Measurements from ENCODE around the gene FAM151A. TPM values are rescaled to one million over a fixed set of nuclear protein-coding genes. Genes with fewer than 3 reads are reported as not detected.
A peak's percentile ranks its signal among the peaks of the same experiment; 100 is the strongest.

FAM151A gene
- total RNA-seq = not detected

DNA sequence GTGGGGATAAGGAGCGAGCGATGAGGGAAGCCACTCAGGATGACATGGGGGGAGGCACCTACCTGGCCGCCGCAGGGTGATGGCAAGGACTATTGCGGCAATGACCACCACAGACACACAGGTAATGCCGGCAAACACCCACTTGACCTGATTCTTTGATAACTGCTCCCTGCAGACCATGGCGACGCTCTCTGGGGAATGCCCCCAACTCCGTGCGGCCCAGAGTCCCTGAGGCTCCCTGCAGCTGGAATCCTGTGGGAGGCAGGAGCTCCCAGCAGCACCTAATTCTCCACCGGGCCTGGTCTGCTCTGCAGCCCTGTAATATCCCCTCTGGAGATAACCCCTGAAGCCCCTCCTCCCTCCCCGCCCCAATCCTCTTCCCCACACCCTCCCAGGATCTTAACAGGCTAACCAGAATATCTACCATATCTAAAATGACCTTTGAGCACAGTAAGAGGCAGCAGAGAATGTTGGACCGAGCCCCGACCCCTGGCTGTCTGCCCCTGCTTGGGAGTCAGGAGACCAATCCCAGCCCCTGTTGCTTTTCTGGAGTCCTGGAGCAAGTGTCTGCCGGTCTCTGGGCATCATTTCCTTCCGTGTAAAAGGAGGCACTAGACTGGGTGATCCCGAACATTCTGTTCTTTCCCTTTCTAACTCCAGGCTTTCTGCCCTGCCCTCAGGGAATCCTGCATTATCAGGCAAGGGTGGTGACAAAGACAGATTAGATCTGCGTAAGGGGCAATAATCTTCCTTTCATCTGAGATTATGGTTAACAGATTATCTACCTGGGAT lies at the start of gene FAM151A:
TSS of gene FAM151A (minus strand) at position 310 of the 792 bp plus-strand sequence. CDS start at position 180, 130 bp downstream.
- no peak for DNase-seq
- Mint-ChIP-seq H3K4me3 (no peak within 1 kb of the TSS), H3K9me3 (no peaks in the 10 kb centered on the region), H3K4me1 (no peaks in the 10 kb centered on the region), H3K36me3 (no peaks in the 10 kb centered on the region), H3K27me3 (no peaks in the 10 kb centered on the region), H3K27ac (no peak within 1 kb of the TSS)

DNA sequence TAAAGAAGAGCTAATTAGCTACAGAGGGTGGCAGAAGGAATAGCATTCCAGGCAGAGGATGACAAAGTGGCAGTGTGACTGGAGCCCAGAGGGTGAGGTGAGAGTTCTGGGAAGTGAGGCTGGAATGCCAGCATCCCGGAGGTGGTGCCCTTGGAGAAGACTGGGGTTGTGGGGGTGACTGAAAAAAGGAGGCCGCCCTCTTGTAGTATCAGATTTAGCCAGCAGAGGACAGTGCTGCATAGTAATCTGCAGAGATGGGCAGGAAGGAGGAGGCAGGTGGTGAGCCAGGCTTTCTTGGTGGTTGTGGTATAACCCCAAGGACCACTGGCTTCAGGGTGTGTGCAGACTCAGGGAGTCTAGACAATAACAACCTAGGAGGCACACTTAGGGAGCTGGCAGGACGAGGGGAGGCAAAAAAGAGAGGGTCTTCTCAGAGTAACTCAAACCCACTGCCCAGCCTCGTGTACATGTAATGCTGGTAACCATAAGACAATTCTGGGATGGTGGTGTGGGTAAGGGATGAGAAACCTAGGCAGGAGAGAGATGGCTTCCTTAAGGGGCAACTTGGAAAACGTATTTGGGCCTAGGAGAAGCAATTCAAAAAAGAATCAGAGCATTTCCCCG lies 48.8 kb upstream of the FAM151A start:
- H3K9me3 Mint-ChIP-seq = no peaks in the 10 kb centered on the region
- no peak overlapping the region for H3K27ac Mint-ChIP-seq
- peak; percentile 68 for DNase-seq
- no peaks in the 10 kb centered on the region for H3K36me3 Mint-ChIP-seq
- H3K4me1 Mint-ChIP-seq = no peaks in the 10 kb centered on the region
- no peak overlapping the region for H3K4me3 Mint-ChIP-seq
- H3K27me3 Mint-ChIP-seq = no peaks in the 10 kb centered on the region

DNA sequence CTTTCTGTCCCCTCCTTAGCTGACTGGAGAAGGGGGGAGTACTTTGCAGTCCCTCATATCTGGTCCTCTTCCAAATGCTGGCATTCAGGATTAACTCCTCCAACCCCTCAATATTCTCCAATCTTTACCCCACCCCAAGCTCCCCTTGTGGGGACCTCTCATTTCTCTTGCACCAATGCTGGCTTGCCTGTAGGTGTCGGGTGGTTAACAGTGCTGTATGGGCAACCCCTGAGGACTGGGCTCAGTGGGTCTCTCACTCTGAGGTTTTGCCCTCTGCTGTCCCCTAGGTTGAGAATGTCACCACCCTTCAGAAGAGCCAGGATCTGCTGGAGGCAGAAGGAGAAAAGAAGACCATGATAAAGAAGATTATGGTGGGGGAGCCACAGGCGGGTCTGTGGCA lies 45.2 kb upstream of the FAM151A start:
- H3K27me3 Mint-ChIP-seq = no peaks in the 10 kb centered on the region
- DNase-seq = no peak
- no peaks in the 10 kb centered on the region for H3K36me3 Mint-ChIP-seq
- no peaks in the 10 kb centered on the region for H3K4me1 Mint-ChIP-seq
- H3K9me3 Mint-ChIP-seq = no peaks in the 10 kb centered on the region
- H3K27ac Mint-ChIP-seq = no peak overlapping the region
- no peak overlapping the region for H3K4me3 Mint-ChIP-seq

DNA sequence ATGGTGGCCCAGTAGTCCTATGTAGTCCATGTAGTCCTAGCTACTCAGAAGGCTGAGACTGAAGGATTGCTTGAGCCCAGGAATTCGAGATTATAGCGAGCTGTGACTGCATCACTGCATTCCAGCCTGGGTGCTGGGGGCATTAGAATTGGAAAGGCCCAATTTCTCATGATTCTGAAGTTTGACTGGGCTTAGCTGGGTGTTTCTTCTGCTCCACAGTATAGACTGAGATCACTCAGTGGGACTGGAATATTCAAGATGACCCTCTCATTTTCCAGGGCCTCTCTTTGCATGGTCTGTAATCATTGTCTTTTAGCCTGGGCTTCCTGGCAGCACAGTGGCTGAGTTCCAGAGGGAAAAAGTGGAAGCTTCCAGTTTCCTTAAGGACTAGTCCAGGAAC lies 44.5 kb upstream of the FAM151A start:
- Mint-ChIP-seq H3K27ac (no peak overlapping the region), H3K4me1 (no peaks in the 10 kb centered on the region), H3K4me3 (no peak overlapping the region), H3K27me3 (no peaks in the 10 kb centered on the region), H3K9me3 (no peaks in the 10 kb centered on the region), H3K36me3 (no peaks in the 10 kb centered on the region)
- no peak for DNase-seq

DNA sequence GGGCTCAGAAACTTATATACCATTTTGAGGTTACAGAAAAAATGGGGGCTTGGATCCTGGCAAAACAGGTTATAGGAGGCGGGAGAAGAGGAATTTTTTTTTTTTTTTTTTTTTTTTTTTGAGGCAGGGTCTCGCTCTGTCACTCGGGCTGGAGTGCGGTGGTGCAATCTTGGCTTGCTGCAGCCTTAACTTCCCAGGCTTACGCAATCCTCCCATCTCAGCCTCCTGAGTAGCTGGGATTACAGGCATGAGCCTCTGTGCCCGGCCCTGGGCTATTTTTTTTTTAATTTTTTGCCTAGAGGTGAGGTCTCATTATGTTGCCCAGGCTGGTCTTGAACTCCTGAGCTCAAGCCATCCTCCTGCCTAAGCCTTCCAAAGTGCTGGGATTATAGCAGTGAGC lies 43.0 kb upstream of the FAM151A start:
- Mint-ChIP-seq H3K4me3 (no peak overlapping the region), H3K27me3 (no peaks in the 10 kb centered on the region), H3K9me3 (no peaks in the 10 kb centered on the region), H3K27ac (no peak overlapping the region), H3K36me3 (no peaks in the 10 kb centered on the region), H3K4me1 (no peaks in the 10 kb centered on the region)
- DNase-seq = no peak

DNA sequence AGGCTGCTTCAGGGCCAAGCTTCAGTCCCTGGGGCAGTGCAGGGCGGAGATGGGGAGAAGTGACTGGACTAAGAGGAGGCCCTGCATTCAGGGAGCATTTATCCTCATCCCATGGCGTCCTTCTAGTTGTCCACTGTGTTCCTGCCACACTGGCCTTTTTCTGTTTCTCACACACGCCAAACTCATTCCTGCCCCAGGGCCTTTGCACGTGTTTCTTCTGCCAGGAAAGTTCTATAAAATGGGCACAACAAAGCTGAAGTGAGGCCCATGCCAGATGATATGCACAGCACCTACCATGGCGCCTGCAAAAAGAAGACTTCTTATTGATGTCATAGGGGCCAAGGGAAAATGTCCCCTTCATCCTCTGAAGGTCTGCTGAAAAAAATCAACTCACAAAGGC lies 42.5 kb upstream of the FAM151A start:
- Mint-ChIP-seq H3K36me3 (no peaks in the 10 kb centered on the region), H3K27ac (no peak overlapping the region), H3K27me3 (no peaks in the 10 kb centered on the region), H3K4me1 (no peaks in the 10 kb centered on the region), H3K9me3 (no peaks in the 10 kb centered on the region), H3K4me3 (no peak overlapping the region)
- no peak for DNase-seq

DNA sequence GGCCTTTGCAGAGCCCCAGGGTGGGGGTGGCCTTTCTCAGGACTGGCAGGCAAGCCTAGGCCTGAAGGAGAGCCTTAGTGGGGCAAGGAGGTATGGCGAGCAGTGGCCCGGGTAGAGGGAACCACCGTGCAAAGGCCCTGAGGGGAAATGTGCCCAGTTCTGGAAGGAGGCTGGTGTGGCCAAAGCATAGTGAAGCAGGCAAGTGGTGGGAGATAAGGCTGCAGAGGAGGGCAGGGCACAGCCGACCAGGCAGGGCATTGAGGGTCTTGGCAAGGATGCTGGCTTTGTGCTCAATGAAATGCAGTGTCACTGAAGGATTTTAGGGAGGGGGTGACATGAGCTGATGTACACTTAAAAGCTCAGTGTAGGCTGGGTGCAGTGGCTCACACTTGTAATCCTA lies 41.0 kb upstream of the FAM151A start:
- Mint-ChIP-seq H3K36me3 (no peaks in the 10 kb centered on the region), H3K27ac (no peak overlapping the region), H3K4me3 (no peak overlapping the region), H3K9me3 (peaks cover 2% of the 10 kb centered on the region), H3K27me3 (no peaks in the 10 kb centered on the region), H3K4me1 (no peaks in the 10 kb centered on the region)
- no peak for DNase-seq

DNA sequence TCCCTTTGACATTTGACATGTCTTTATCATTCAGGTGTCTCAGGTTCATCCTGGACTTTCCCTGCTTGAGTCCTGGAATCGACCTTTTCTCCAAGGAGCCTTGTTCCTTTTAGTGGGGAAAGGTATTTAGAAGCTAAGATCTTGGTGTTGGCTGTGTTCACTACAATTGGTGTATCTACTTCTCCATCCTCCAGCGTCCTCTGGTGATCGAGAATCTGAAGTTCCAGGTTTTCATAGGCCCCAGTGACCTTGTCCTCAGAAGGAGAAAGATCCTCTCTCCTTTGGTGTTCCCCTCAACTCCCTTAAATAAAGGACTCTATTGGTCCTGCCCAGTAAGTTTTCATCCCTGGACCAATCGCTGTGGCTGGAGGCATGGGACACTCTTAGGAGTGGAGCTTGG lies 40.4 kb upstream of the FAM151A start:
- Mint-ChIP-seq H3K27ac (no peak overlapping the region), H3K9me3 (peaks cover 2% of the 10 kb centered on the region), H3K36me3 (no peaks in the 10 kb centered on the region), H3K4me3 (no peak overlapping the region), H3K27me3 (no peaks in the 10 kb centered on the region), H3K4me1 (no peaks in the 10 kb centered on the region)
- DNase-seq = no peak

DNA sequence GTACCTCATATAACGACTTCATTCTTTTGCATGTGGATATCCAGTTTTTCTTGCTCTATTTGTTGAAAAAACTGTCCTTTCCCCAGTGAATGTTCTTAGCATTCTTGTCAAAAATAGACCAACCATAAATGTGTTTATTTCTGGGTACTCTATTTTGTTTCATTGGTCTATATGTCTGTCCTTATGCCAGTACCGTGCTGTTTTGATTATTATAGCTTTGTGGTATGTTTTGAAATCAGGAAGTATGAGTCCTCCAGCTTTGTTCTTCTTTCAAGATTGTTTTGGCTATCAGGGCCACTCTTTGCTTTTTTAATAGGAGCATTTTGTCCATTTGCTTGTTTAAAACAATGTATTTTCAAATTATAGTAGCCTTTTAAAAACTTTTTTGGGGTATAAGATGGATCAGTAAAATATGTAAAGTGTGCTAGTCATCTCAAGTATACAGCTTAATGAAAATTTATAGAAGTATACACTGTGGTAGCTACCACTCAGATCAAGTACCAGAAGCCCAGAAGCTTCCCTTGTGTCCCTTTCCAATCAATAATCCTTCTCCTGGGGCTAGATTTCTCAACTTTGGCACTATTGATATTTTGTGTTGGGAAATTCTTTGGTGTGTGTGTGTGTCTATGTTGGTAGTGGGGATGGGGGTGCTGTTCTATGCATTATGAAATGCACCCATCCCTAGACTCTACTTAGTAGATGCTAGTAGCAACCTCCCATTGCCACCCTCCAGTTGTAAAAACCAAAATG lies 35.0 kb upstream of the FAM151A start:
- H3K9me3 Mint-ChIP-seq = peaks cover 11% of the 10 kb centered on the region
- DNase-seq = no peak
- no peaks in the 10 kb centered on the region for H3K27me3 Mint-ChIP-seq
- H3K27ac Mint-ChIP-seq = no peak overlapping the region
- H3K36me3 Mint-ChIP-seq = peaks cover 1% of the 10 kb centered on the region
- H3K4me3 Mint-ChIP-seq = no peak overlapping the region
- no peaks in the 10 kb centered on the region for H3K4me1 Mint-ChIP-seq

DNA sequence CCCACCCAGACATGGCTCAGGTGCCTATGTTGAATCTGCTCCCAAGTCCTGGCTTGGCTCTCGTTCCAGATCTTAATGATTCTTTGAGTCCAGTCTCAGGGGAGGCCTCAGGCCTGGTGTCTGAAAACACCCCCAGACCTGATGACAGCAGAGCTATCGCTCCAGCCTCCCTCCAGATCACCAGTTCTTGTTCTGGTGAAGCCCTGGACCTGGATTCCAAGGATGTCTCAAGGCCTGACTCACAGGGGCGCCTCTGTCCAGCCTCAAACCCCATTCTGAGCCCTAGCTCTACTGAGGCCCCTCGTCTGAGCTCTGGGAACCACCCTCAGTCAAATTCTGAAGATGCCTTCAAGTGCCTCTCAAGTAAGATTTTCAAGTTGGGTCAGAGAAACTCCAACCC lies 29.7 kb upstream of the FAM151A start:
- DNase-seq = no peak
- H3K27ac Mint-ChIP-seq = no peak overlapping the region
- H3K36me3 Mint-ChIP-seq = no peaks in the 10 kb centered on the region
- H3K4me1 Mint-ChIP-seq = no peaks in the 10 kb centered on the region
- peaks cover 2% of the 10 kb centered on the region for H3K9me3 Mint-ChIP-seq
- no peaks in the 10 kb centered on the region for H3K27me3 Mint-ChIP-seq
- no peak overlapping the region for H3K4me3 Mint-ChIP-seq

DNA sequence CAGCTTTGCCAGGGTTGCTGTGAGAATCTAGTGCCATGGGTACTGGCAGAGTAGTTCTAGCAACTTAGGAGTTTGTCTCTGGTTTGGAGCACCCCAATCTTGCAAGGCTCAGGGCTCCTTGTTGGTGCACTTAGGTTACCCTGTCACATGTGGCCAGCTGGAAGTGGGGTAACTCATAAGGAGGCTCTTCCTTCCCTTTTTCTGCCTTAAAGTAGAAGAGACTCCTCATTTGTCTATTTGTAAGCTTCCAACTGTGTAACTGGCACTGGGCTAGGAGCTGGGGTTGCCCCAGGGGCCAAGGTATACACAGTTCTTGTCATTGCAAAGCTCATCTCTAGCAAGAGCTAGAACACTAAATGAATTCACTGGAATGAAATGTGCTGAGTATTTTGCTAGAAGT lies 28.8 kb upstream of the FAM151A start:
- H3K36me3 Mint-ChIP-seq = no peaks in the 10 kb centered on the region
- no peak for DNase-seq
- no peaks in the 10 kb centered on the region for H3K9me3 Mint-ChIP-seq
- no peak overlapping the region for H3K27ac Mint-ChIP-seq
- H3K4me1 Mint-ChIP-seq = no peaks in the 10 kb centered on the region
- no peak overlapping the region for H3K4me3 Mint-ChIP-seq
- H3K27me3 Mint-ChIP-seq = no peaks in the 10 kb centered on the region

DNA sequence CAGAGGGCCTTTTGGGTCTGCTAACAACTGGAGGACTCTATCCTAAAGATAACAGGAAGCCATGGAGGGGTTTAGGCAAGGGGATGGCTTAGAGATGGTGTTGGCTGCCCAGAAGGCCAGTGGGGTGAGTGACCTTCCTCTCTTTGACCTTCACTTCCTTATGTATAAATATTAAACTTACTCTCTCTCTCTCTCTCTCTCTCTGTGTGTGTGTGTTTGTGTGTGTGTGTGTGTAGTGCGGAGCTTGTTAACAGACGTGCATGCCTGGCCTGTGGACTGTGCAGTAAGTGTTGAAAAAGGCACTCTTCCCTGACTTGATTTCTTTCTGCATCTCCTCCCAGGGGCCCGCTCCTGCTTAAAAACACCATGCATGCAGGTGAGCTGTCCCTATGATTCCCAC lies 28.3 kb upstream of the FAM151A start:
- H3K4me1 Mint-ChIP-seq = no peaks in the 10 kb centered on the region
- H3K36me3 Mint-ChIP-seq = no peaks in the 10 kb centered on the region
- no peak overlapping the region for H3K4me3 Mint-ChIP-seq
- H3K27ac Mint-ChIP-seq = no peak overlapping the region
- no peaks in the 10 kb centered on the region for H3K9me3 Mint-ChIP-seq
- H3K27me3 Mint-ChIP-seq = no peaks in the 10 kb centered on the region
- DNase-seq = no peak

DNA sequence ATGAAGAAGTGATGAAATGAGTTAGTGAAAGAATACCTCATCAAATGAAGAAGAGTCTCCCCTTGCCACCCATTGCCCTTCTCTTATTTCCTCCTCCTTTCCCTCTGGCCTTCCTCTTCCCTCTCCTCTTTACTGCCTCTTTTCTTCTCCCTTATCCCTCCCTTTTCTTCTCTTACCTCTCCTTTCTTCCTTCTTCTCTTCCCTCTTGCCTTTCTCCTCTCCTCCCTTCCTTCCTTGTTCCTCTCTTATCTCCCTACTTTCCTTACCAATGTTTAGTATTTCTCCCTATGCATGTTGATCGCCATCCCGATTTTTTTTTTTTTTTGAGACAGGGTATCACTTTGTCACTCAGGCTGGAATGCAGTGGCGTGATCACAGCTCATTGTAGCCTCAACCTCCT lies 27.1 kb upstream of the FAM151A start:
- H3K27ac Mint-ChIP-seq = no peak overlapping the region
- no peaks in the 10 kb centered on the region for H3K36me3 Mint-ChIP-seq
- no peaks in the 10 kb centered on the region for H3K4me1 Mint-ChIP-seq
- H3K4me3 Mint-ChIP-seq = no peak overlapping the region
- H3K27me3 Mint-ChIP-seq = no peaks in the 10 kb centered on the region
- H3K9me3 Mint-ChIP-seq = no peaks in the 10 kb centered on the region
- no peak for DNase-seq

DNA sequence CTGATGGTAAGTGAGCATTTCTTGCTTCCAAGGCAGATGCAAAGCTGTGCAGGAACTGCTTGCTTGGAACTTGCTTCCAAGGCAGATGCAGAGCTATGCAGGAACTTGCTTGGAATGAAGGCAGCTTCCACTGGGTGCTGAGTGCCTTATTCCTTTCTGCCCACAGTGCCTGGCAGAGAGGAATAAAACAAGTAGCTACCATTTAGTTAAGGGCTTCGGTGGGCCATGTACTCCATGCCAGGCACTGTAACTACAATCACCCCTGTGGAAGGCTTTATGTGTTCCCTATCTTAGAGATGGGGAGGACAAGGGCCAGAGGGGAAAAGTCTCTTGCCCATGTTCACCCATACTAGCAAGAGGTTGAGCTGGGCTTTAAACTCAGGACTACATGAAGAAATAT lies 26.6 kb upstream of the FAM151A start:
- Mint-ChIP-seq H3K27me3 (no peaks in the 10 kb centered on the region), H3K27ac (no peak overlapping the region)

DNA sequence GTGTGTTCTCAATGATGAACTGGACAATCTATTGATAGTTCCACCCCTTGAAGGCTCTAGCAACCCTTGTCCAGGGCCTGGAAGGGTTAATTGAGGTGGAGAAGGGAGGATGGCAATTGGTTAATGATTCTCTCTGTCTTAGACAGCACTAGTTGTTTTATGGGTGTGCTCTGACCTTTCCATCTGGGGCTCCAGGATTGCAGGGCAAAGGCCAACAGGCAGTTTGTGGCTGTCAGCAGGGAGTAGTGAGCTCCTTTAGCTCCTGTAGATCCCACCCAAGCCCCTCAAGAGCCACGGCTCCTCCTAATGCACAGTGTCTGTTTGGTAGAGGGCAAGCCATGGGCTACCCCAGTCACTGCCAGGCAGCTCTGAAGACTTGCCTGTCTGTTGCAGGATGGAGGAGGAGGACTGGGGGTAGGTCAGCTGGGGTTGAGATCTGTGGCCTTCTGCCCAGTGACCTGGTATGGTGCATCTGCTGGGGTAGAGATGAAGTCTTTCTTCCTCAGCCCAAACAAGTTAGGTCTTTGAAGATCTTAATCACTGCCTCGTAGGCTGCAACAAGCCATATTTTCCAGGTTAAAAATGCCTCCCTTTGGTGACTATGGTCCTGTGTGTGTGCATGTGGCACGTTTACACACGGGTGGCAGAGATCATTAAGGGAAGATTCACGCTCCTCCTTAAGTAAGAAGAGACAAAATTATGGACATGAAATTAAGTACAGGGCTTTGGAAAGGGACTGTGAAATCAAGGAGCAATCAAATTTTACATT lies 26.0 kb upstream of the FAM151A start:
- Mint-ChIP-seq H3K27me3 (no peaks in the 10 kb centered on the region), H3K27ac (no peak overlapping the region), H3K36me3 (no peaks in the 10 kb centered on the region), H3K4me1 (no peaks in the 10 kb centered on the region), H3K4me3 (no peak overlapping the region), H3K9me3 (peaks cover under 1% of the 10 kb centered on the region)
- DNase-seq = no peak

More for the DNA sequence above, 26.6 kb upstream of the FAM151A start:
- no peak overlapping the region for H3K4me3 Mint-ChIP-seq
- no peak for DNase-seq
- H3K4me1 Mint-ChIP-seq = no peaks in the 10 kb centered on the region
- no peaks in the 10 kb centered on the region for H3K9me3 Mint-ChIP-seq
- H3K36me3 Mint-ChIP-seq = no peaks in the 10 kb centered on the region

Data from activated naive CD8-positive, alpha-beta T cell treated with anti-CD3 and anti-CD28 coated beads for 36 hours (primary cell).